CD4-positive, alpha-beta T cell treated with Interleukin-6 for 4 hours (primary cell): Measurements from ENCODE around the gene SGPP2.
"Not testable (repeated sequence)": the region's sequence is repeated elsewhere in the genome, so short reads cannot be mapped to it uniquely, and the experiment has no call there.

Source experiments
- DNase-seq: peaks from one replicate; pipeline ENCODE4 v3.0.0-alpha.2; 2020; ENCODE audit warnings: mixed read lengths

SGPP2 gene

GRCh38 chr2:222424276-222424728, at the start of gene SGPP2:
Gene SGPP2, plus strand, starts transcription at chr2:222424543. Its CDS starts 60 bp downstream, at chr2:222424603.
- peak; percentile 34 for DNase-seq

GRCh38 chr2:222375798-222376197, 48.5 kb upstream of the SGPP2 start:
- DNase-seq, result no peak

GRCh38 chr2:222380456-222380855, 43.9 kb upstream of the SGPP2 start:
- no peak for DNase-seq

- DNase-seq, result no peak
Observed at GRCh38 chr2:222381566-222381965, 42.8 kb upstream of the SGPP2 start.

GRCh38 chr2:222383255-222383654, 41.1 kb upstream of the SGPP2 start:
- DNase-seq, result no peak

- no peak for DNase-seq
Observed at GRCh38 chr2:222391743-222392285, 32.5 kb upstream of the SGPP2 start.

- no peak for DNase-seq
Observed at GRCh38 chr2:222393733-222394267, 30.5 kb upstream of the SGPP2 start.

- no peak for DNase-seq
Observed at GRCh38 chr2:222398446-222398885, 25.9 kb upstream of the SGPP2 start.

- no peak for DNase-seq
Observed at GRCh38 chr2:222399038-222399783, 25.1 kb upstream of the SGPP2 start.

- no peak for DNase-seq
Observed at GRCh38 chr2:222404151-222404905, 20.0 kb upstream of the SGPP2 start.

GRCh38 chr2:222408684-222409083, 15.7 kb upstream of the SGPP2 start:
- no peak for DNase-seq

- DNase-seq, result no peak
Observed at GRCh38 chr2:222410534-222410933, 13.8 kb upstream of the SGPP2 start.

- DNase-seq, result not testable (repeated sequence)
Observed at GRCh38 chr2:222412334-222412733, 12.0 kb upstream of the SGPP2 start.

- DNase-seq, result no peak
Observed at GRCh38 chr2:222413295-222413911, 10.9 kb upstream of the SGPP2 start.

GRCh38 chr2:222418739-222419138, 5.6 kb upstream of the SGPP2 start:
- DNase-seq, result no peak

GRCh38 chr2:222420508-222420907, 3.8 kb upstream of the SGPP2 start:
- no peak for DNase-seq

GRCh38 chr2:222421626-222422025, 2.7 kb upstream of the SGPP2 start:
- DNase-seq, result no peak

- DNase-seq, result no peak
Observed at GRCh38 chr2:222423186-222423585, 1.2 kb upstream of the SGPP2 start.

GRCh38 chr2:222423632-222424275, 589 bp upstream of the SGPP2 start:
- DNase-seq, result peak; percentile 21

GRCh38 chr2:222424729-222425671, 657 bp downstream of the SGPP2 start:
- DNase-seq, result peak; percentile 27

GRCh38 chr2:222427646-222428301, 3.4 kb downstream of the SGPP2 start:
- no peak for DNase-seq
